ENCODE results near the gene FBN2.

FBN2 gene

GRCh38 chr5:128538000-128538249 is at the start of gene FBN2:
TSS of gene FBN2 (minus strand) at chr5:128538245. CDS start at chr5:128537603, 642 bp downstream.
- no peak for FAIRE-seq

GRCh38 chr5:128587275-128587674 is 49.2 kb upstream of the FBN2 start:
- no peak for FAIRE-seq

- FAIRE-seq: no peak
Observed at GRCh38 chr5:128586848-128587247, 48.8 kb upstream of the FBN2 start.

GRCh38 chr5:128579639-128580038 is 41.6 kb upstream of the FBN2 start:
- no peak for FAIRE-seq

GRCh38 chr5:128579093-128579492 is 41.0 kb upstream of the FBN2 start:
- no peak for FAIRE-seq

GRCh38 chr5:128574041-128574440 is 36.0 kb upstream of the FBN2 start:
- no peak for FAIRE-seq

GRCh38 chr5:128572930-128573319 is 34.9 kb upstream of the FBN2 start:
- no peak for FAIRE-seq

GRCh38 chr5:128572051-128572929 is 34.2 kb upstream of the FBN2 start:
- no peak for FAIRE-seq

- no peak for FAIRE-seq
Observed at GRCh38 chr5:128566178-128566577, 28.1 kb upstream of the FBN2 start.

GRCh38 chr5:128559300-128560297 is 21.6 kb upstream of the FBN2 start:
- no peak for FAIRE-seq

- no peak for FAIRE-seq
Observed at GRCh38 chr5:128553747-128554146, 15.7 kb upstream of the FBN2 start.

GRCh38 chr5:128551476-128551875 is 13.4 kb upstream of the FBN2 start:
- no peak for FAIRE-seq

GRCh38 chr5:128549496-128549895 is 11.5 kb upstream of the FBN2 start:
- no peak for FAIRE-seq

GRCh38 chr5:128546658-128547281 is 8.7 kb upstream of the FBN2 start:
- FAIRE-seq: no peak

- no peak for FAIRE-seq
Observed at GRCh38 chr5:128541385-128541784, 3.3 kb upstream of the FBN2 start.

GRCh38 chr5:128539038-128539429 is 989 bp upstream of the FBN2 start:
- no peak for FAIRE-seq

GRCh38 chr5:128538250-128539037 is 399 bp upstream of the FBN2 start:
- FAIRE-seq: no peak

GRCh38 chr5:128537221-128537999 is 635 bp downstream of the FBN2 start:
- no peak for FAIRE-seq

GRCh38 chr5:128536254-128537220 is 1.5 kb downstream of the FBN2 start:
- no peak for FAIRE-seq

GRCh38 chr5:128535251-128535650 is 2.8 kb downstream of the FBN2 start:
- FAIRE-seq: no peak

- no peak for FAIRE-seq
Observed at GRCh38 chr5:128534726-128535125, 3.3 kb downstream of the FBN2 start.
